Neural cell (in vitro differentiated cells): ENCODE measurements around the gene KBTBD12. TPM values are rescaled to one million over a fixed set of nuclear protein-coding genes. Genes with fewer than 3 reads are reported as not detected.

Experiments used
- H2AFZ ChIP-seq: fragments of 200-600, 300-800 bp; sonication (generic), shearing (Covaris generic); 2 replicates; pipeline ENCODE4 v1.6.0; 2014; ENCODE audit warnings: low read depth, mild to moderate bottlenecking, antibody characterized with exemption, low read length, moderate library complexity
- H3F3A ChIP-seq: fragments of 200-600 bp; shearing (Covaris generic); 2 replicates; pipeline ENCODE4 v1.6.1; 2016; ENCODE audit warnings: mild to moderate bottlenecking, moderate library complexity, mixed read lengths, antibody characterized with exemption, low read length; ENCODE audit not compliant: insufficient read depth, poor library complexity, severe bottlenecking
- H3K27ac ChIP-seq: fragments of 200-600, 300-800 bp; sonication (generic), shearing (Covaris generic); 2 replicates; pipeline ENCODE4 v1.5.1; 2014; ENCODE audit warnings: mild to moderate bottlenecking, low read length, moderate library complexity
- H3K27me3 ChIP-seq: fragments of 300-800, 200-600 bp; sonication (generic), shearing (Covaris generic); 2 replicates; pipeline ENCODE4 v1.6.0; 2014; ENCODE audit warnings: mild to moderate bottlenecking, low read depth, low read length, moderate library complexity; ENCODE audit not compliant: insufficient read depth
- H3K36me3 ChIP-seq: fragments of 300-800, 200-600 bp; sonication (generic), shearing (Covaris generic); 2 replicates; pipeline ENCODE4 v1.5.1; 2014; ENCODE audit warnings: mild to moderate bottlenecking, antibody characterized with exemption, low read length, moderate library complexity; ENCODE audit not compliant: insufficient read depth
- H3K4me2 ChIP-seq: fragments of 300-800, 200-600 bp; sonication (generic), shearing (Covaris generic); 2 replicates; pipeline ENCODE4 v1.6.0; 2014; ENCODE audit warnings: mild to moderate bottlenecking, low read length
- H3K4me3 ChIP-seq: fragments of 300-800, 200-600 bp; sonication (generic), shearing (Covaris generic); 2 replicates; pipeline ENCODE4 v1.5.1; 2014; ENCODE audit warnings: mild to moderate bottlenecking, low read length, moderate library complexity
- H3K79me2 ChIP-seq: fragments of 200-600 bp; shearing (Covaris generic); replicated peaks from 2 replicates; pipeline ENCODE4 v1.6.0; 2014; ENCODE audit warnings: mild to moderate bottlenecking, low read length, moderate library complexity; ENCODE audit not compliant: insufficient read depth
- H3K9ac ChIP-seq: fragments of 300-800, 200-600 bp; sonication (generic), shearing (Covaris generic); 2 replicates; pipeline ENCODE4 v1.6.1; 2016; ENCODE audit warnings: mild to moderate bottlenecking, low read length, mixed read lengths
- H3K9me2 ChIP-seq: fragments of 200-600 bp; shearing (Covaris generic); 2 replicates; pipeline ENCODE4 v1.6.1; 2016; ENCODE audit warnings: mild to moderate bottlenecking, low read length, mixed read lengths; ENCODE audit not compliant: insufficient read depth
- H3K9me3 ChIP-seq: fragments of 200-600, 300-800 bp; sonication (generic), shearing (Covaris generic); 2 replicates; pipeline ENCODE4 v1.6.1; 2016; ENCODE audit warnings: mild to moderate bottlenecking, mixed run types, low read length, moderate library complexity, mixed read lengths
- H4K20me1 ChIP-seq: fragments of 200-600 bp; shearing (Covaris generic); 2 replicates; pipeline ENCODE4 v1.6.1; 2016; ENCODE audit warnings: mild to moderate bottlenecking, mixed run types; ENCODE audit not compliant: insufficient read depth
- CTCF ChIP-seq: fragments of 450-650 bp; IDR thresholded peaks from 2 replicates; pipeline ENCODE4 v1.5.1; 2014; ENCODE audit warnings: antibody characterized with exemption, mild to moderate bottlenecking, moderate library complexity; ENCODE audit not compliant: poor library complexity, severe bottlenecking
- EP300 ChIP-seq: fragments of 450-650 bp; conservative IDR thresholded peaks from 2 replicates; pipeline ENCODE4 v1.6.1; 2014; ENCODE audit warnings: antibody characterized with exemption, mild to moderate bottlenecking, moderate library complexity; ENCODE audit not compliant: poor library complexity, severe bottlenecking
- EZH2 ChIP-seq: fragments of 200-600, 300-800 bp; shearing (Covaris generic), sonication (generic); IDR thresholded peaks from 2 replicates; pipeline ENCODE4 v1.6.1; 2014; ENCODE audit warnings: antibody characterized with exemption, low read length, borderline replicate concordance, mild to moderate bottlenecking; ENCODE audit not compliant: insufficient read depth, poor library complexity, severe bottlenecking
- MXI1 ChIP-seq: fragments of 450-650 bp; conservative IDR thresholded peaks from 2 replicates; pipeline ENCODE4 v1.6.1; 2014; ENCODE audit warnings: antibody characterized with exemption, mild to moderate bottlenecking; ENCODE audit not compliant: poor library complexity, severe bottlenecking
- POLR2AphosphoS5 ChIP-seq: IDR thresholded peaks from 2 replicates; pipeline ENCODE4 v1.6.1; 2012
- RAD21 ChIP-seq: fragments of 450-650 bp; conservative IDR thresholded peaks from 2 replicates; pipeline ENCODE4 v1.6.1; 2014; ENCODE audit warnings: antibody characterized with exemption, mild to moderate bottlenecking, moderate library complexity
- REST ChIP-seq: IDR thresholded peaks from 2 replicates; pipeline ENCODE4 v1.6.1; 2012; ENCODE audit warnings: borderline replicate concordance
- SMC3 ChIP-seq: fragments of 450-650 bp; conservative IDR thresholded peaks from 2 replicates; pipeline ENCODE4 v1.6.1; 2014; ENCODE audit warnings: antibody characterized with exemption, mild to moderate bottlenecking, moderate library complexity; ENCODE audit not compliant: poor library complexity
- TAF1 ChIP-seq: IDR thresholded peaks from 2 replicates; pipeline ENCODE4 v1.6.1; 2012; ENCODE audit warnings: low read depth
- polyA plus RNA-seq: library from polyadenylated mRNA; depleted of rRNA; stranded (reverse); fragments of >200 nt; gene quantifications from 2 replicates; pipeline ENCODE4 v1.2.3, GENCODE V29; 2014

The KBTBD12 gene
- polyA plus RNA-seq, 1 donor from 2014 or later, result not detected

GRCh38 chr3:128011140-128011539, 96.1 kb downstream of the KBTBD12 start:
- H3K36me3 ChIP-seq, result no peaks in the 10 kb centered on the region
- H3K9me2 ChIP-seq, result no peaks in the 10 kb centered on the region
- TF ChIP-seq RAD21 (peak; percentile 46), TAF1 (no peak), EZH2 (no peak), SMC3 (peak; percentile 57), REST (no peak), CTCF (peak; percentile 61)
- no peaks in the 10 kb centered on the region for H3K79me2 ChIP-seq
- H3K9ac ChIP-seq, result no peak overlapping the region
- H3F3A ChIP-seq, result no peaks in the 10 kb centered on the region
- no peak overlapping the region for H3K4me2 ChIP-seq
- no peak overlapping the region for H3K4me3 ChIP-seq
- no peak overlapping the region for H2AFZ ChIP-seq
- no peaks in the 10 kb centered on the region for H4K20me1 ChIP-seq
- H3K27me3 ChIP-seq, result no peaks in the 10 kb centered on the region
- no peak overlapping the region for H3K27ac ChIP-seq
- no peaks in the 10 kb centered on the region for H3K9me3 ChIP-seq

- no peaks in the 10 kb centered on the region for H4K20me1 ChIP-seq
- H2AFZ ChIP-seq, result no peak overlapping the region
- H3F3A ChIP-seq, result no peaks in the 10 kb centered on the region
- no peak overlapping the region for H3K4me3 ChIP-seq
- H3K27ac ChIP-seq, result no peak overlapping the region
- H3K4me2 ChIP-seq, result no peak overlapping the region
- H3K9me2 ChIP-seq, result no peaks in the 10 kb centered on the region
- H3K79me2 ChIP-seq, result no peaks in the 10 kb centered on the region
- no peak for TF ChIP-seq EP300
- no peak for TF ChIP-seq MXI1
- no peak for TF ChIP-seq EZH2
- no peak for TF ChIP-seq RAD21
- no peaks in the 10 kb centered on the region for H3K36me3 ChIP-seq
- H3K27me3 ChIP-seq, result no peaks in the 10 kb centered on the region
- no peaks in the 10 kb centered on the region for H3K9me3 ChIP-seq
- H3K9ac ChIP-seq, result no peak overlapping the region
Observed at GRCh38 chr3:128012050-128012449, 97.0 kb downstream of the KBTBD12 start.

- Histone ChIP-seq H3K27ac (no peak overlapping the region), H3K27me3 (no peaks in the 10 kb centered on the region), H3K9me2 (no peaks in the 10 kb centered on the region), H2AFZ (no peak overlapping the region), H3K36me3 (no peaks in the 10 kb centered on the region), H4K20me1 (no peaks in the 10 kb centered on the region), H3K79me2 (no peaks in the 10 kb centered on the region), H3K9ac (no peak overlapping the region), H3K4me2 (no peak overlapping the region), H3F3A (no peaks in the 10 kb centered on the region), H3K9me3 (no peaks in the 10 kb centered on the region), H3K4me3 (no peak overlapping the region)
- TF ChIP-seq CTCF, result no peak
- TF ChIP-seq REST, result no peak
- no peak for TF ChIP-seq POLR2AphosphoS5
- no peak for TF ChIP-seq RAD21
- TF ChIP-seq TAF1, result no peak
- TF ChIP-seq SMC3, result no peak
- TF ChIP-seq EZH2, result no peak
- no peak for TF ChIP-seq MXI1
- no peak for TF ChIP-seq EP300
Observed at GRCh38 chr3:128014548-128014947, 99.5 kb downstream of the KBTBD12 start.
